Adrenal gland (tissue), 5 donors: ENCODE data around the gene ADIRF.

Source experiments
- CTCF ChIP-seq, 6 experiments: fragments of 450-650 bp in 4 of 6; fragments of 200-600 bp in 2 of 6; sonication (generic) in 1 of 6; IDR thresholded peaks; 1 replicate in 5 of 6; 2 replicates in 1 of 6; pipeline versions ENCODE4 v1.5.1 to v1.8.0; 2016 to 2021; ENCODE audit warnings: antibody characterized with exemption in 6 of 6, mild to moderate bottlenecking in 2 of 6, moderate library complexity in 1 of 6
- POLR2A ChIP-seq, 2 donors: fragments of 450-650 bp; IDR thresholded peaks; one replicate each; pipeline ENCODE4 v1.6.1; 2017; ENCODE audit warnings: antibody characterized with exemption in 2 of 2, mild to moderate bottlenecking in 2 of 2, moderate library complexity in 1 of 2
- donor health status: DM: no; HTN: no; CAD: no.

- no peak for TF ChIP-seq CTCF (IDR thresholded peaks at IDR 0.05)
- TF ChIP-seq POLR2A (IDR thresholded peaks at IDR 0.05) = peak in 1 of 2 donors; percentile 39
These were observed 11.7 kb downstream of the ADIRF start for GRCh38 chr10:86979977-86980448.
